ENCODE data around the gene CTSH.

Gene CTSH

GRCh38 chr15:78925956-78926743 lies 18.7 kb downstream of the CTSH start:
- TF ChIP-seq POLR2AphosphoS5 (IDR thresholded peaks at IDR 0.05; ENCODE audit: low read depth, low read length) (no peak), POLR2A (IDR thresholded peaks at IDR 0.05; ENCODE audit: low read depth, low read length) (no peak), TAF1 (IDR thresholded peaks at IDR 0.05; ENCODE audit: borderline replicate concordance, low read depth, low read length) (no peak)
- DNase-seq (ENCODE audit: insufficient read length): no peak
- FAIRE-seq: no peak

- FAIRE-seq (no peak), DNase-seq (ENCODE audit: insufficient read length) (no peak)
- no peak for TF ChIP-seq POLR2AphosphoS5 (IDR thresholded peaks at IDR 0.05; ENCODE audit: low read depth, low read length)
- TF ChIP-seq TAF1 (IDR thresholded peaks at IDR 0.05; ENCODE audit: borderline replicate concordance, low read depth, low read length): no peak
- TF ChIP-seq POLR2A (IDR thresholded peaks at IDR 0.05; ENCODE audit: low read depth, low read length): no peak
Observed at GRCh38 chr15:78925076-78925624, 19.7 kb downstream of the CTSH start.

- TF ChIP-seq POLR2A (IDR thresholded peaks at IDR 0.05; ENCODE audit: low read depth, low read length) (no peak), TAF1 (IDR thresholded peaks at IDR 0.05; ENCODE audit: borderline replicate concordance, low read depth, low read length) (no peak), POLR2AphosphoS5 (IDR thresholded peaks at IDR 0.05; ENCODE audit: low read depth, low read length) (no peak)
- DNase-seq (ENCODE audit: insufficient read length) (no peak), FAIRE-seq (no peak)
Observed at GRCh38 chr15:78923480-78924360, 21.1 kb downstream of the CTSH start.

- no peak for FAIRE-seq
- no peak for DNase-seq (ENCODE audit: insufficient read length)
- no peak for TF ChIP-seq POLR2AphosphoS5 (IDR thresholded peaks at IDR 0.05; ENCODE audit: low read depth, low read length)
- TF ChIP-seq TAF1 (IDR thresholded peaks at IDR 0.05; ENCODE audit: borderline replicate concordance, low read depth, low read length): no peak
- no peak for TF ChIP-seq POLR2A (IDR thresholded peaks at IDR 0.05; ENCODE audit: low read depth, low read length)
Observed at GRCh38 chr15:78923015-78923414, 21.8 kb downstream of the CTSH start.

- no peak for TF ChIP-seq POLR2A (IDR thresholded peaks at IDR 0.05; ENCODE audit: low read depth, low read length)
- no peak for TF ChIP-seq TAF1 (IDR thresholded peaks at IDR 0.05; ENCODE audit: borderline replicate concordance, low read depth, low read length)
- TF ChIP-seq POLR2AphosphoS5 (IDR thresholded peaks at IDR 0.05; ENCODE audit: low read depth, low read length): no peak
- FAIRE-seq (no peak), DNase-seq (ENCODE audit: insufficient read length) (no peak)
Observed at GRCh38 chr15:78922527-78922926, 22.3 kb downstream of the CTSH start.

GRCh38 chr15:78921940-78922339 lies 22.9 kb downstream of the CTSH start:
- DNase-seq (ENCODE audit: insufficient read length) (no peak), FAIRE-seq (no peak)

GRCh38 chr15:78921517-78921916 lies 23.3 kb downstream of the CTSH start:
- FAIRE-seq: peak; percentile 21
- DNase-seq (ENCODE audit: insufficient read length): no peak
- no peak for TF ChIP-seq POLR2A (IDR thresholded peaks at IDR 0.05; ENCODE audit: low read depth, low read length)
- peak; percentile 45; the same call in 1 of the 2 replicates for TF ChIP-seq POLR2AphosphoS5 (IDR thresholded peaks at IDR 0.05; ENCODE audit: low read depth, low read length)

More at GRCh38 chr15:78921940-78922339, 22.9 kb downstream of the CTSH start:
- no peak for TF ChIP-seq POLR2AphosphoS5 (IDR thresholded peaks at IDR 0.05; ENCODE audit: low read depth, low read length)
- TF ChIP-seq POLR2A (IDR thresholded peaks at IDR 0.05; ENCODE audit: low read depth, low read length): no peak
- no peak for TF ChIP-seq TAF1 (IDR thresholded peaks at IDR 0.05; ENCODE audit: borderline replicate concordance, low read depth, low read length)

GRCh38 chr15:78917888-78918287 lies 27.0 kb downstream of the CTSH start:
- TF ChIP-seq POLR2A (IDR thresholded peaks at IDR 0.05; ENCODE audit: low read depth, low read length) (no peak), POLR2AphosphoS5 (IDR thresholded peaks at IDR 0.05; ENCODE audit: low read depth, low read length) (no peak), TAF1 (IDR thresholded peaks at IDR 0.05; ENCODE audit: borderline replicate concordance, low read depth, low read length) (no peak)
- FAIRE-seq (no peak), DNase-seq (ENCODE audit: insufficient read length) (no peak)

GRCh38 chr15:78916088-78916487 lies 28.8 kb downstream of the CTSH start:
- DNase-seq (ENCODE audit: insufficient read length) (no peak), FAIRE-seq (no peak)
- TF ChIP-seq TAF1 (IDR thresholded peaks at IDR 0.05; ENCODE audit: borderline replicate concordance, low read depth, low read length) (no peak), POLR2A (IDR thresholded peaks at IDR 0.05; ENCODE audit: low read depth, low read length) (no peak)

- TF ChIP-seq TAF1 (IDR thresholded peaks at IDR 0.05; ENCODE audit: borderline replicate concordance, low read depth, low read length) (no peak), POLR2A (IDR thresholded peaks at IDR 0.05; ENCODE audit: low read depth, low read length) (no peak), POLR2AphosphoS5 (IDR thresholded peaks at IDR 0.05; ENCODE audit: low read depth, low read length) (no peak)
- no peak for FAIRE-seq
- no peak for DNase-seq (ENCODE audit: insufficient read length)
Observed at GRCh38 chr15:78915341-78916087, 29.3 kb downstream of the CTSH start.
